ENCODE data around the gene NKX2-4.

Gene NKX2-4

DNA sequence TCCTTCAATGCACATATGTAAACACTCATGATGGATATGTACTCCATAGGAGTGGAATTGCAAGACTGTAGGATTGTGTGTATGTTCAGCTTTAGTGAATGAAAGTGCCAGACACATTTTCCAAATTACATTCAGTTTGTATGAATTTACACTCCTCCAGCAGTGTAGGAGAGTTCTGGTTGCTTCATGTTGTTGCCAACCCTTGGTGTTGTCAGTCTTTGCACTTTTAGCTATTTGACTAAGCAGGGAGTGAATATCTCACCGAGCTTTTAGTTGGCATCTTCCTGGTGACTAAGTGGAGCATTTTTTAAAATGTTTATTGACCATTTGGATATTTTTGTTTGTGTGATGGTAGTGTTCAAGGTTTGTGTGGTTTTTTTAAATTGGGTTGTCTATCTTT lies 23.9 kb downstream of the NKX2-4 start:
- Histone ChIP-seq H3K4me1 (ENCODE audit: low read length) (no peaks in the 10 kb centered on the region), H3K4me3 (ENCODE audit: low read length) (no peak overlapping the region), H4K20me1 (ENCODE audit: insufficient read depth, low read length) (no peaks in the 10 kb centered on the region; the same call in 1 of the 2 replicates), H3K9me3 (replicated peaks; ENCODE audit: insufficient read depth, low read length) (no peaks in the 10 kb centered on the region), H2AFZ (ENCODE audit: low read length) (no peak overlapping the region), H3K79me2 (ENCODE audit: low read length) (peaks cover 9% of the 10 kb centered on the region), H3K9me2 (replicated peaks; ENCODE audit: insufficient read depth, low read length) (no peaks in the 10 kb centered on the region), H3F3A (ENCODE audit: insufficient read depth, low read length) (no peaks in the 10 kb centered on the region), H3K27me3 (replicated peaks; ENCODE audit: insufficient read depth, low read length) (no peaks in the 10 kb centered on the region), H3K9ac (ENCODE audit: low read length) (no peak overlapping the region), H3K4me2 (ENCODE audit: low read depth, low read length) (no peak overlapping the region), H3K27ac (ENCODE audit: low read length) (no peak overlapping the region), H3K36me3 (replicated peaks; ENCODE audit: insufficient read depth, low read length) (no peaks in the 10 kb centered on the region; the same call in 1 of the 2 replicates)
- DNase-seq: no peak
- no peak for TF ChIP-seq EZH2phosphoT487 (IDR thresholded peaks at IDR 0.05; ENCODE audit: low read length)
- TF ChIP-seq, protein P1, sequence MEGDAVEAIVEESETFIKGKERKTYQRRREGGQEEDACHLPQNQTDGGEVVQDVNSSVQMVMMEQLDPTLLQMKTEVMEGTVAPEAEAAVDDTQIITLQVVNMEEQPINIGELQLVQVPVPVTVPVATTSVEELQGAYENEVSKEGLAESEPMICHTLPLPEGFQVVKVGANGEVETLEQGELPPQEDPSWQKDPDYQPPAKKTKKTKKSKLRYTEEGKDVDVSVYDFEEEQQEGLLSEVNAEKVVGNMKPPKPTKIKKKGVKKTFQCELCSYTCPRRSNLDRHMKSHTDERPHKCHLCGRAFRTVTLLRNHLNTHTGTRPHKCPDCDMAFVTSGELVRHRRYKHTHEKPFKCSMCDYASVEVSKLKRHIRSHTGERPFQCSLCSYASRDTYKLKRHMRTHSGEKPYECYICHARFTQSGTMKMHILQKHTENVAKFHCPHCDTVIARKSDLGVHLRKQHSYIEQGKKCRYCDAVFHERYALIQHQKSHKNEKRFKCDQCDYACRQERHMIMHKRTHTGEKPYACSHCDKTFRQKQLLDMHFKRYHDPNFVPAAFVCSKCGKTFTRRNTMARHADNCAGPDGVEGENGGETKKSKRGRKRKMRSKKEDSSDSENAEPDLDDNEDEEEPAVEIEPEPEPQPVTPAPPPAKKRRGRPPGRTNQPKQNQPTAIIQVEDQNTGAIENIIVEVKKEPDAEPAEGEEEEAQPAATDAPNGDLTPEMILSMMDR (IDR thresholded peaks at IDR 0.05; ENCODE audit: low read length): no peak
- TF ChIP-seq EZH2 (optimal IDR thresholded peaks at IDR 0.05; ENCODE audit: low read depth, low read length): no peak

DNA sequence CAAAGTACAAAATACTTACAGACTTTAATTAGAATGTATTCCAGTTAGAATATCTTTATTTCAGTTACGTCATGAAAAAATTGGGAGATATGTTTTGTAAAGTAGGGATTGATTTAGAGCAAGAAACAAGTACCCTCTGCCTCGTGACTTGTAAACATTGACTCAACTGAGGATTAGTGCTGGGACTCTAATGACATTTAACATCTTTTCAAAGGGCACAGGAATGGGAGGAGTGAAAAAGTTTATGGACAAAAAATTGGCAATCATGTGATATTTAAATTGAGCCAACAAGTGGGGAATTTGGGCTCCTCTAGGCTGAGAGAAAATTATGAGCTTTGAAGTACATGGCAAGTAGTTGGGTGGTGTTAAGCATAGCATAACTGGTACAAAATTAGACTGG lies 25.3 kb downstream of the NKX2-4 start:
- H3K79me2 ChIP-seq (ENCODE audit: low read length): peaks cover 4% of the 10 kb centered on the region; the same call in 1 of the 2 replicates
- no peak overlapping the region for H3K9ac ChIP-seq (ENCODE audit: low read length)
- no peaks in the 10 kb centered on the region for H3K4me1 ChIP-seq (ENCODE audit: low read length)
- no peak overlapping the region for H3K27ac ChIP-seq (ENCODE audit: low read length)
- no peak overlapping the region for H3K4me2 ChIP-seq (ENCODE audit: low read depth, low read length)
- H2AFZ ChIP-seq (ENCODE audit: low read length): no peak overlapping the region
- no peaks in the 10 kb centered on the region; the same call in 1 of the 2 replicates for H4K20me1 ChIP-seq (ENCODE audit: insufficient read depth, low read length)
- H3K4me3 ChIP-seq (ENCODE audit: low read length): no peak overlapping the region
- no peaks in the 10 kb centered on the region for H3K27me3 ChIP-seq (replicated peaks; ENCODE audit: insufficient read depth, low read length)
- peaks cover 4% of the 10 kb centered on the region for H3K36me3 ChIP-seq (replicated peaks; ENCODE audit: insufficient read depth, low read length)
- H3F3A ChIP-seq (ENCODE audit: insufficient read depth, low read length): no peaks in the 10 kb centered on the region
- no peaks in the 10 kb centered on the region for H3K9me3 ChIP-seq (replicated peaks; ENCODE audit: insufficient read depth, low read length)
- DNase-seq: no peak
- TF ChIP-seq, protein P1 (IDR thresholded peaks at IDR 0.05; ENCODE audit: low read length): no peak
- H3K9me2 ChIP-seq (replicated peaks; ENCODE audit: insufficient read depth, low read length): no peaks in the 10 kb centered on the region

DNA sequence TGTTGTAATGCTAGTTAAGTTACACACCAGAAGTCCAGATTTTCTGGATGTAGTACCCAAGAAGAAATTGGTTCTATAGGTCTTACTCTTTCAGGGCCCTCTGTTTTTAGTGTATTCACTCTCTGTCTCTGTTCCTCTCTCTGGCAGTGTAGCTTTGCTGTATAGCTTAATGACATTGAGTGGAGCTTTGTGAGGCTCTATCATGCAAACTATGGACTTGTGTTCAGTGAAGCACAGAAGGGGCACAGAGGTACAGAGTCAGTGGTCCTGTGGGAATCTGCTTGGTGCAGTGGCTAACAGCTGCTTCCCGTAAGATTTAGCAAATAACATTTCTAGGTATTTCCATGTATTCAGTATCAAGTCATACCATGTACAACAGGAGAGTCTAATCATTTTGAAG lies 26.1 kb downstream of the NKX2-4 start:
- TF ChIP-seq EZH2phosphoT487 (IDR thresholded peaks at IDR 0.05; ENCODE audit: low read length) (no peak), EZH2 (optimal IDR thresholded peaks at IDR 0.05; ENCODE audit: low read depth, low read length) (no peak)
- TF ChIP-seq, protein P1 (IDR thresholded peaks at IDR 0.05; ENCODE audit: low read length): no peak
- Histone ChIP-seq H3K27ac (ENCODE audit: low read length) (no peak overlapping the region), H3K27me3 (replicated peaks; ENCODE audit: insufficient read depth, low read length) (no peaks in the 10 kb centered on the region), H3K9me3 (replicated peaks; ENCODE audit: insufficient read depth, low read length) (no peaks in the 10 kb centered on the region), H3K4me1 (ENCODE audit: low read length) (no peaks in the 10 kb centered on the region), H3K4me2 (ENCODE audit: low read depth, low read length) (no peak overlapping the region), H3K4me3 (ENCODE audit: low read length) (no peak overlapping the region), H2AFZ (ENCODE audit: low read length) (no peak overlapping the region), H3K79me2 (ENCODE audit: low read length) (peaks cover 4% of the 10 kb centered on the region; the same call in 1 of the 2 replicates), H3F3A (ENCODE audit: insufficient read depth, low read length) (no peaks in the 10 kb centered on the region), H3K9ac (ENCODE audit: low read length) (no peak overlapping the region), H4K20me1 (ENCODE audit: insufficient read depth, low read length) (no peaks in the 10 kb centered on the region; the same call in 1 of the 2 replicates), H3K36me3 (replicated peaks; ENCODE audit: insufficient read depth, low read length) (peaks cover 4% of the 10 kb centered on the region), H3K9me2 (replicated peaks; ENCODE audit: insufficient read depth, low read length) (no peaks in the 10 kb centered on the region)
- no peak for DNase-seq
